ENCODE data around the gene NTN4.

The NTN4 gene

DNA sequence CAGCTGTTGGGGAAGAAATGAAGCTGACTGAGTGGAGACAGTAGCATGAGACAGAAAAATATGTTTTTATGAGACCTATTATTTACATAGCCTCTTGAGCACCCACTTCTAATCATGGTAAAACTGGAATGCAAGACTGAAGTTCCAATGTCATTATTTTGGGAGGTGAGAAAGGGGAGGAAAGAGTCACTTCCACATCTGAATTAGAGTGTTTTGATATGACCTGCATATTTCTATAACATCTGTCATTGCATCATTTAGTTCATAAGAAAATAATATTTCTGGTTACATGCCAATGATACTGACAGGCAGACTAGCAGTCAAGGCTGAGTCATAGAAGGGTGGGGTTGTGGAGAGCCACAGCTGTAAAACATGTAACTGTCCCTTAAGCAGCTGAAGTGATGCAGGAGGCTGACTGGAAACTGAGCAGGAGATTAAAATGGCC, 26.7 kb downstream of the NTN4 start:
- peaks cover 15% of the 10 kb centered on the region for H3K36me3 Mint-ChIP-seq (ENCODE audit: low read depth)
- H3K27me3 Mint-ChIP-seq (ENCODE audit: low read depth): peaks cover 11% of the 10 kb centered on the region
- TF ChIP-seq, protein P1, sequence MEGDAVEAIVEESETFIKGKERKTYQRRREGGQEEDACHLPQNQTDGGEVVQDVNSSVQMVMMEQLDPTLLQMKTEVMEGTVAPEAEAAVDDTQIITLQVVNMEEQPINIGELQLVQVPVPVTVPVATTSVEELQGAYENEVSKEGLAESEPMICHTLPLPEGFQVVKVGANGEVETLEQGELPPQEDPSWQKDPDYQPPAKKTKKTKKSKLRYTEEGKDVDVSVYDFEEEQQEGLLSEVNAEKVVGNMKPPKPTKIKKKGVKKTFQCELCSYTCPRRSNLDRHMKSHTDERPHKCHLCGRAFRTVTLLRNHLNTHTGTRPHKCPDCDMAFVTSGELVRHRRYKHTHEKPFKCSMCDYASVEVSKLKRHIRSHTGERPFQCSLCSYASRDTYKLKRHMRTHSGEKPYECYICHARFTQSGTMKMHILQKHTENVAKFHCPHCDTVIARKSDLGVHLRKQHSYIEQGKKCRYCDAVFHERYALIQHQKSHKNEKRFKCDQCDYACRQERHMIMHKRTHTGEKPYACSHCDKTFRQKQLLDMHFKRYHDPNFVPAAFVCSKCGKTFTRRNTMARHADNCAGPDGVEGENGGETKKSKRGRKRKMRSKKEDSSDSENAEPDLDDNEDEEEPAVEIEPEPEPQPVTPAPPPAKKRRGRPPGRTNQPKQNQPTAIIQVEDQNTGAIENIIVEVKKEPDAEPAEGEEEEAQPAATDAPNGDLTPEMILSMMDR (IDR thresholded peaks at IDR 0.05; ENCODE audit: unreplicated experiment in 3 of 3): no peak
- H3K4me1 Mint-ChIP-seq: no peaks in the 10 kb centered on the region
- peaks cover 15% of the 10 kb centered on the region for H3K9me3 Mint-ChIP-seq
- H3K4me3 Mint-ChIP-seq: no peak overlapping the region
- no peak overlapping the region for H3K27ac Mint-ChIP-seq

DNA sequence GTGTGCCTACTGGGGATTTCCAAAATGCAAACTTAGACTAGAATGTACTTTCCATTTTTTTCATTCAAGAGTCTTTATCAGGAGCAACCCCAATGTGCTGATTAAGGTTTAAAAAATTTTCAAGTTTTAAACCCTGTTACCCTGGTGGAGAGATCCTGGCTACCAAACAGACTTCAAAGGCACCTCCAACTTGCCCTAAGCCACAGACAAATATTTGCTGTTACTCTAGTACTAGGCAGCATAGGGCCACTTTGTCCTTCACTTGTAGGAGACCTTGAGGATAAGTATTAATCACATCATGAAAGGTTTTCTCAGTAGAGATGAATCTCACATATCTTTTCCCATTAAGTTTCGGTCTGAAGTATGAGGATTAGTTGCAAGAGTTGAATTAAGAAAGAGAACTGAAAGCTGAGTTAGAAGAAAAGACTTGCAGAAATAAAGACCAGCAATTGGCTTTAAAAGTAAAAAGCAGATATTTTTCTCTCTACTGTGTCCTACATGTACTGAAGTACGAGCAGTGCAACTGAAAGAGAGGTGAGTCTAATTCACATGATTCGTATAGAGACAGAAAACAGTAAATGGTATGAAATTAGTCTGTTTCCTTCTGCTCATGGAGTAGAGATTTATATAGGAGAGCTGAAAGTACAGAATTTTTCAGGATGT, 28.3 kb downstream of the NTN4 start:
- no peak overlapping the region for H3K27ac Mint-ChIP-seq
- H3K36me3 Mint-ChIP-seq (ENCODE audit: low read depth): peaks cover 18% of the 10 kb centered on the region
- H3K4me1 Mint-ChIP-seq: no peaks in the 10 kb centered on the region
- H3K4me3 Mint-ChIP-seq: no peak overlapping the region
- H3K9me3 Mint-ChIP-seq: peaks cover 26% of the 10 kb centered on the region
- H3K27me3 Mint-ChIP-seq (ENCODE audit: low read depth): peaks cover 4% of the 10 kb centered on the region
- TF ChIP-seq, protein P1 (IDR thresholded peaks at IDR 0.05; ENCODE audit: unreplicated experiment in 3 of 3): no peak

DNA sequence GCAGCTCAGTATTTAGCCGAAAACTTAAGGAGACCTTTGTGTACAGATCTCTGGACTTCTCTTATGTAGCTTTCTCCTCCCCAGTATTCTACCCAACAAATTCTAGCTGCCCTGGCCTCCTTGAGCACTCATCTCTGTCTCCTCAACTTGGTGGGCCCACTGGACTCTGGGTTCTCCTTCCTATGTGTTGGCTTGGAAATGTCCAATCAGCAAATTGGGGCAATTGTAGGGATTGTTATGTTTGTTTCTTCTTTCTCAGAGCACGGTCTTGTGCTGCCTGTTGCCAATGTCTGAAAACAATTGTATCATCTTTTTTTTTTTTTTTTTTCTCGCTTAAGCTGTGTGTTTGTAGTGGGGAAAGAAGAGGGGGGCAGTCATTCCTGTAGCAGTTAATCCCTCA, 30.2 kb downstream of the NTN4 start:
- H3K4me1 Mint-ChIP-seq: no peaks in the 10 kb centered on the region
- no peaks in the 10 kb centered on the region for H3K27me3 Mint-ChIP-seq (ENCODE audit: low read depth)
- no peak overlapping the region for H3K4me3 Mint-ChIP-seq
- TF ChIP-seq, protein P1 (IDR thresholded peaks at IDR 0.05; ENCODE audit: unreplicated experiment in 3 of 3): no peak
- H3K9me3 Mint-ChIP-seq: peaks cover 27% of the 10 kb centered on the region
- H3K36me3 Mint-ChIP-seq (ENCODE audit: low read depth): peaks cover 19% of the 10 kb centered on the region
- H3K27ac Mint-ChIP-seq: no peak overlapping the region

DNA sequence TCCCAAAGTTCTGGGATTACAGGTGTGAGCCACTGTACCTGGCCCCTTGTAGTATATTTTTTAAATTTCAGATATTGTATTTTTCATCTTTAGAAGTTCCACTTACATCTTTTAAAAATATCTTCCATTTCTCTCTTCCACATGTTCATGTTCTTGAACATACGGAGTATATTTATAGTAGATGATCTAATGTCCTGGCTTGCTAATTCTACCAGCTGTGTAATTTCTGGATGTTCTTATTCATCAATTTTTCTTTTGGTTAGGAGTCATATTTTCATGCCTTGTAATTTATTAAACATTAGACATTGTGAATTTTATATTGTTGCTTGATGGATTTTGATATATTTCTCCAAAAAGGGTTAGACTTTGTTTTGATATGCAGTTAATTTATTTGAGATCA, 30.8 kb downstream of the NTN4 start:
- Mint-ChIP-seq H3K27ac (no peak overlapping the region), H3K36me3 (ENCODE audit: low read depth) (peaks cover 19% of the 10 kb centered on the region), H3K4me3 (no peak overlapping the region), H3K9me3 (peaks cover 27% of the 10 kb centered on the region), H3K4me1 (no peaks in the 10 kb centered on the region), H3K27me3 (ENCODE audit: low read depth) (no peaks in the 10 kb centered on the region)
- TF ChIP-seq, protein P1 (IDR thresholded peaks at IDR 0.05; ENCODE audit: unreplicated experiment in 3 of 3): no peak

DNA sequence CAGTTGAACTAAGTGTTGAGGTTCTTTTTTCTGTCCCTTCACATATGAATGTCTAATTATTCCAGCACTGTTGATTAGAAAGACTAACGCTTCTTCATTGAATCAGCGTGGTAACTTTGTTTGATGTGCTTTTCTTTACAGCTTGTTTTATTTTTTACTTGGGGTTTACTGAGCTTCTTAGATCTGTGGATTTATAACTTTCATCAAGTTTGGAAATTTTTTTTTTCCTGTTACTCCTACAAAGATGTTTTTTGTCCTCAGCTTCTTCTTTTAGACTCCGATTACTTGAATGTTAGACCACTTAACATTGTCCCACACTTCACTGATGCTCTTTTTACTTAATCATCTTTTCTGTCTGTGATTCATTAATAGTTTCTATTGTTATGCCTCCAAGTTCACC, 31.5 kb downstream of the NTN4 start:
- no peak overlapping the region for H3K27ac Mint-ChIP-seq
- H3K4me3 Mint-ChIP-seq: no peak overlapping the region
- TF ChIP-seq, protein P1 (IDR thresholded peaks at IDR 0.05; ENCODE audit: unreplicated experiment in 3 of 3): no peak
- peaks cover 19% of the 10 kb centered on the region for H3K36me3 Mint-ChIP-seq (ENCODE audit: low read depth)
- H3K27me3 Mint-ChIP-seq (ENCODE audit: low read depth): no peaks in the 10 kb centered on the region
- peaks cover 27% of the 10 kb centered on the region for H3K9me3 Mint-ChIP-seq
- no peaks in the 10 kb centered on the region for H3K4me1 Mint-ChIP-seq

DNA sequence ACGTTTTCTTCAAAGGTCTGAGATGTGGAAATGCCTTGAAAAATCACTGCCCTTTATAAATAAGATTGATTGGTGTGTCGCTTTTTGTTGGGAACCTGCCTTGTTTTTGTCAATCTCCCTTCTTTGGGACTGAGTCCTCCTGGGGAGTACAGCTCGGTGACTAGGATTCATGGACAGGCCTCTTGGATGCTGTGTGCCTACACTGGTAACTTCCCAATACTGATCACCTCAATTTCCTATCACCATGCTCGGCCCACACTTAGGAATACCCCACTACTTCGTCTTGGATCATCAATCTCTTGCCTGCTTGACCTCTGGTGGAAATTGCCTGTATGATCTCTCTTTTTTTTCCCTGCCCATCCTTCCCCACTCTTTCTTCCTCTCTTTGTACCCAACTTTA, 34.2 kb downstream of the NTN4 start:
- H3K9me3 Mint-ChIP-seq: peaks cover 27% of the 10 kb centered on the region
- no peak overlapping the region for H3K4me3 Mint-ChIP-seq
- H3K27ac Mint-ChIP-seq: no peak overlapping the region
- H3K36me3 Mint-ChIP-seq (ENCODE audit: low read depth): peaks cover 19% of the 10 kb centered on the region
- peaks cover 4% of the 10 kb centered on the region for H3K27me3 Mint-ChIP-seq (ENCODE audit: low read depth)
- TF ChIP-seq, protein P1 (IDR thresholded peaks at IDR 0.05; ENCODE audit: unreplicated experiment in 3 of 3): no peak
- H3K4me1 Mint-ChIP-seq: no peaks in the 10 kb centered on the region
